Measurements from ENCODE around the gene MAP1B.

GRCh38 chr5:72151169-72151568 lies 43.9 kb downstream of the MAP1B start:
- TF ChIP-seq POLR2AphosphoS5 (IDR thresholded peaks at IDR 0.05) (no peak), POLR2A (IDR thresholded peaks at IDR 0.05) (no peak), CTCF (IDR thresholded peaks at IDR 0.05 in 8 of 11, conservative IDR thresholded peaks at IDR 0.05 in 3 of 11) (no peak)
